GM13977 (cell line): ENCODE measurements around the gene FAM98C.
"Not testable (repeated sequence)": the region's sequence is repeated elsewhere in the genome, so short reads cannot be mapped to it uniquely, and the experiment has no call there.

Source experiments
- DNase-seq: peaks from one replicate; pipeline ENCODE4 v3.0.0; 2012; ENCODE audit warnings: low spot score
- in situ Hi-C: fragments of 300-500 bp; cut with MboI; formaldehyde crosslinking; loops from one replicate; pipeline ENCODE4 v1.12.0; 2022; ENCODE audit warnings: low sequenced_read_pairs, low pct_unique_long_range_greater_than_20kb, mixed read lengths, inconsistent platforms; ENCODE audit not compliant: unreplicated experiment
- TF ChIP-seq, protein P1 (sequence below): IDR thresholded peaks from 2 replicates; pipeline ENCODE4 v1.5.1; 2012; ENCODE audit warnings: mild to moderate bottlenecking, control low read depth; ENCODE audit not compliant: insufficient read depth; ENCODE audit errors: extremely low read depth, missing control alignments

Gene FAM98C

GRCh38 chr19:38421856-38422255 lies 19.0 kb downstream of the FAM98C start:
- no peak for DNase-seq
- in situ Hi-C loops, result loop anchor here (25.0 kb wide), 1 partner anchor 515 kb away; the partner anchor contains the start of genes MRPS12 and SARS2
- TF ChIP-seq, protein P1, sequence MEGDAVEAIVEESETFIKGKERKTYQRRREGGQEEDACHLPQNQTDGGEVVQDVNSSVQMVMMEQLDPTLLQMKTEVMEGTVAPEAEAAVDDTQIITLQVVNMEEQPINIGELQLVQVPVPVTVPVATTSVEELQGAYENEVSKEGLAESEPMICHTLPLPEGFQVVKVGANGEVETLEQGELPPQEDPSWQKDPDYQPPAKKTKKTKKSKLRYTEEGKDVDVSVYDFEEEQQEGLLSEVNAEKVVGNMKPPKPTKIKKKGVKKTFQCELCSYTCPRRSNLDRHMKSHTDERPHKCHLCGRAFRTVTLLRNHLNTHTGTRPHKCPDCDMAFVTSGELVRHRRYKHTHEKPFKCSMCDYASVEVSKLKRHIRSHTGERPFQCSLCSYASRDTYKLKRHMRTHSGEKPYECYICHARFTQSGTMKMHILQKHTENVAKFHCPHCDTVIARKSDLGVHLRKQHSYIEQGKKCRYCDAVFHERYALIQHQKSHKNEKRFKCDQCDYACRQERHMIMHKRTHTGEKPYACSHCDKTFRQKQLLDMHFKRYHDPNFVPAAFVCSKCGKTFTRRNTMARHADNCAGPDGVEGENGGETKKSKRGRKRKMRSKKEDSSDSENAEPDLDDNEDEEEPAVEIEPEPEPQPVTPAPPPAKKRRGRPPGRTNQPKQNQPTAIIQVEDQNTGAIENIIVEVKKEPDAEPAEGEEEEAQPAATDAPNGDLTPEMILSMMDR, result no peak

GRCh38 chr19:38422438-38422837 lies 19.5 kb downstream of the FAM98C start:
- TF ChIP-seq, protein P1, result no peak
- DNase-seq, result no peak
- in situ Hi-C loops, result loop anchor here (25.0 kb wide), 1 partner anchor 515 kb away; the partner anchor contains the start of genes MRPS12 and SARS2

- in situ Hi-C loops, result loop anchor here (25.0 kb wide), 1 partner anchor 513 kb away; the partner anchor contains the start of genes MRPS12 and SARS2
- TF ChIP-seq, protein P1, result no peak
- DNase-seq, result no peak
Observed at GRCh38 chr19:38424272-38424671, 21.4 kb downstream of the FAM98C start.

DNA sequence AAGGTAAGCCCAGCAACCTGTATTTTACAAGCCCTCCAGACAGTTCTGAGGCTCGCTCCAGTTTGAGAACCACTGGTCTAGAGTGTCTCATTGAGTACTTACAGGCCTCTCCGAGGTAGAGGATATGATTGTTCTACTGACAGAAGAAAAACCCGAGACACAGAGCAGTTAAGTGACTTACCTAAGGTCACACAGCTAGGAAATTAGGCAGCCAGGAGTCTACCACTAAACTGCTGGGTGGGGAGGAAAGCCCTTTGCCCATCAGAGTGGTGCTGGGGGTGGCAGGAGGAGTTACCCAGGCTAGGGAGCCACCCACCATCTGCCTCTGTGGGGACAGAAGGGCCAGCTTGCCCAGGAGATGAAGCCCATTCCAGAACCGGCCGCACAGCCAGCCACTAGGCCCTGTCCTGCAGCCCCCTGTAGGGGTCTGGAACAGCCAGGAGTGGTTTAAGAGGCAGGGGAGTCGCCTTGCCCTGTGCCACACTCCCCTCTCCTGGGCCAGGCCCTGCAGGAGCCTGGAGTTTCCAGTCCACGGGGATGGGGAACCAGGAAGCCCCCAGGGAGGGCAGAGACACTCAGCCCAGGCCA lies 22.4 kb downstream of the FAM98C start:
- in situ Hi-C loops, result no loop called here
- TF ChIP-seq, protein P1, result no peak
- no peak for DNase-seq

GRCh38 chr19:38425810-38426466 lies 23.0 kb downstream of the FAM98C start, which contains the start of gene RASGRP4:
TSS of gene RASGRP4 (minus strand) at chr19:38426219. CDS start at chr19:38426091, 128 bp downstream.
- TF ChIP-seq, protein P1, result no peak
- peak; percentile 68 for DNase-seq
- in situ Hi-C loops, result no loop called here

DNA sequence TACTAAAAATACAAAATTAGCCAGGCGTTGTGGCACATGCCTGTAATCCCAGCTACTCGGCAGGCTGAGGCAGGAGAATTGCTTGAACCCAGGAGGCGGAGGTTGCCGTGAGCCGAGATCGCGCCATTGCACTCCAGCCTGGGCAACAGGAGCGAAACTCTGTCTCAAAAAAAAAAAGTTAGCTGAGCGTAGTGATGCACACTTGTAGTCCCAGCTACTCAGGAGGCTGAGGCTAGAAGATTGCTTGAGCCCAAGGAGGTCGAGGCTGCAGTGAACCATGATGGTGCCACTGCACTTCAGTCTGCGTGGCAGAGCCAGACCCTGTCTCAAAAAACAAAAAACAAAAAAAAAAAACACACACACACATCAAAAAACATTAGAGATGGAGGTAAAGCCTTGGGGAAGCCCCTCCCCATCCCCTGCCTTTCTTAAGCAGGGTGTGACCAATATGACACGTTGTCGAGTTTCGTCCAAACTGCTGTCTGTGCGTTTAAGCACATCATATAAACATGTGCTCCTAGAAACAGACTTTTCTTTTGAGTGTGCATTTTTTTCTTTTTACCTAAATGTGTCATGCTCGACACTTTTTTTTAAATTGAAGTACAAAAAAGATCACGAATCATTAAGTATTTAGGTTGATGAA lies 24.3 kb downstream of the FAM98C start:
- in situ Hi-C loops, result not testable (repeated sequence)

More for the DNA sequence above, 24.3 kb downstream of the FAM98C start:
- peak; percentile 81 for DNase-seq
